K562 (cell line): ENCODE measurements around the gene NLK. TPM values are rescaled to one million over a fixed set of nuclear protein-coding genes. Genes with fewer than 3 reads are reported as not detected.

ENCODE experiments used
- ATAC-seq: fragments of 200-7000 bp; cut with Tn5 transposase; 3 replicates; pipeline ENCODE4 v1.9.1; 2020; ENCODE audit warnings: moderate library complexity
- BruUV-seq: library from RNA; stranded (reverse); fragments of 400-500 nt; replicated peaks from 2 replicates; lab custom pipeline; 2021; lab: Mats Ljungman, UMichigan
- CTCF ChIA-PET: fragments of 300-600 bp; formaldehyde crosslinking; extraction: SDS; loops from one replicate; lab custom pipeline; 2021; ENCODE audit warnings: low intra/inter-chr PET ratio; lab: Yijun Ruan, JAX
- POLR2A ChIA-PET: fragments of 300-600, 350-650 bp; sonication (Branson Sonifier 250); formaldehyde crosslinking; extraction: SDS; loops from one replicate; lab custom pipeline; 2021; ENCODE audit warnings: antibody characterized with exemption, inconsistent platforms; lab: Yijun Ruan, JAX
- DNase-seq, 4 experiments: peaks; one replicate each; pipeline versions ENCODE4 v3.0.0 to v3.0.0-alpha.2; 2011 to 2018; ENCODE audit warnings: low spot score in 3 of 4, mixed read lengths in 3 of 4; ENCODE audit errors: extremely low read depth in 1 of 4
- FAIRE-seq: peaks from 2 replicates; lab custom pipeline; 2011; peaks lifted over from hg19 to GRCh38; lab: Jason Lieb, UNC
- H2AFZ ChIP-seq: 2 replicates; pipeline ENCODE4 v1.6.0; 2011; ENCODE audit warnings: low read depth, low read length, control low read depth, inconsistent platforms
- H3K27ac ChIP-seq: fragments of 200-600 bp; 3 replicates; pipeline ENCODE4 v1.8.0; 2011; ENCODE audit warnings: low read depth, mild to moderate bottlenecking, control low read depth, inconsistent platforms, low read length, moderate library complexity, mixed read lengths; ENCODE audit errors: extremely low read depth
- H3K27me3 ChIP-seq, 2 experiments: fragments of 300-600 bp in 1 of 2; 2 replicates in 1 of 2; 3 replicates in 1 of 2; pipeline versions ENCODE4 v1.6.0 to v1.8.0; 2011; ENCODE audit warnings: inconsistent platforms in 2 of 2, low read length in 2 of 2, mild to moderate bottlenecking in 1 of 2, mixed read lengths in 1 of 2, moderate library complexity in 1 of 2; ENCODE audit not compliant: control insufficient read depth in 2 of 2, insufficient read depth in 2 of 2
- H3K36me3 ChIP-seq: fragments of 300-600 bp; 3 replicates; pipeline ENCODE4 v1.8.0; 2011; ENCODE audit warnings: mild to moderate bottlenecking, low read length, inconsistent platforms; ENCODE audit not compliant: control insufficient read depth, insufficient read depth
- H3K4me1 ChIP-seq, 2 experiments: fragments of 200-600 bp in 1 of 2; replicated peaks in 1 of 2; 2 replicates in 1 of 2; 3 replicates in 1 of 2; pipeline versions ENCODE4 v1.5.1 to v1.8.0; 2011; ENCODE audit warnings: inconsistent platforms in 2 of 2, low read length in 2 of 2, mild to moderate bottlenecking in 1 of 2, mixed read lengths in 1 of 2, moderate library complexity in 1 of 2; ENCODE audit not compliant: control insufficient read depth in 2 of 2, insufficient read depth in 2 of 2
- H3K4me2 ChIP-seq: 2 replicates; pipeline ENCODE4 v1.6.1; 2011; ENCODE audit warnings: low read length, control low read depth, inconsistent platforms, mixed read lengths; ENCODE audit not compliant: insufficient read depth
- H3K4me3 ChIP-seq: fragments of 200-600 bp; sonication (generic), shearing (Covaris generic); 2 replicates; pipeline ENCODE4 v1.5.1; 2016; ENCODE audit warnings: control low read depth, inconsistent platforms
- H3K79me2 ChIP-seq: fragments of 200-600 bp; 3 replicates; pipeline ENCODE4 v1.8.0; 2011; ENCODE audit warnings: low read length, inconsistent platforms; ENCODE audit not compliant: control insufficient read depth, insufficient read depth
- H3K9ac ChIP-seq, 2 experiments: 2 replicates each; pipeline versions ENCODE4 v1.6.0 to v1.6.1; 2011; ENCODE audit warnings: low read depth in 2 of 2, low read length in 2 of 2, control low read depth in 1 of 2, inconsistent platforms in 1 of 2, mild to moderate bottlenecking in 1 of 2, mixed read lengths in 1 of 2; ENCODE audit not compliant: insufficient read depth in 1 of 2
- H3K9me1 ChIP-seq: one replicate; pipeline ENCODE4 v1.6.0; 2011; ENCODE audit warnings: inconsistent platforms, mild to moderate bottlenecking, low read length, moderate library complexity; ENCODE audit not compliant: control insufficient read depth, insufficient read depth
- H3K9me3 ChIP-seq: replicated peaks from 2 replicates; pipeline ENCODE4 v1.5.1; 2011; ENCODE audit warnings: low read depth, low read length, inconsistent platforms; ENCODE audit not compliant: control insufficient read depth, insufficient read depth
- H4K20me1 ChIP-seq: replicated peaks from 2 replicates; pipeline ENCODE4 v1.6.1; 2011; ENCODE audit warnings: low read length, inconsistent platforms, mixed read lengths; ENCODE audit not compliant: control insufficient read depth, insufficient read depth
- ARHGAP35 ChIP-seq: fragments of 450-650 bp; IDR thresholded peaks from 2 replicates; pipeline ENCODE4 v1.6.1; 2018; ENCODE audit not compliant: partially characterized antibody
- GATAD2A ChIP-seq: fragments of 450-650 bp; IDR thresholded peaks from 2 replicates; pipeline ENCODE4 v1.6.1; 2017
- HIVEP1 ChIP-seq: fragments of 250-450 bp; sonication (Bioruptor Pico); IDR thresholded peaks from 2 replicates; pipeline ENCODE4 v1.4.0; 2020; ENCODE audit warnings: mild to moderate bottlenecking
- SMAD1 ChIP-seq: fragments of 150-350 bp; IDR thresholded peaks from 2 replicates; pipeline ENCODE4 v1.6.1; 2014; ENCODE audit warnings: low read length, low read depth; ENCODE audit not compliant: partially characterized antibody
- TFAM ChIP-seq: fragments of 250-450 bp; sonication (Bioruptor Pico); conservative IDR thresholded peaks from 2 replicates; pipeline ENCODE4 v1.5.0; 2021; ENCODE audit warnings: mild to moderate bottlenecking, moderate library complexity
- WGBS: fragments of 100-300 bp; shearing (Covaris generic); methylation state at CpG from one replicate; pipeline ENCODE4 v1.1.6; 2016; ENCODE audit warnings: low coverage, mixed read lengths; ENCODE audit not compliant: insufficient coverage; ENCODE audit errors: missing lambda C conversion rate; 5-methylcytosine and 5-hydroxymethylcytosine counted together
- in situ Hi-C: fragments of 300-500 bp; cut with MboI; formaldehyde crosslinking; loops from 4 replicates; pipeline ENCODE4 v1.15.0; 2018; ENCODE audit warnings: inconsistent platforms, mixed read lengths
- intact Hi-C: fragments of 100-400 bp; cut with micrococcal nuclease; formaldehyde crosslinking; loops from 2 replicates; pipeline ENCODE4 v1.14.2; 2022
- polyA plus RNA-seq, 8 experiments: library from polyadenylated mRNA; depleted of rRNA in 4 of 8; stranded (reverse) in 5 of 8; unstranded in 3 of 8; fragments of >200 nt; fragmentation: Nextera tagmentation in 2 of 8; fragmentation: Illumina TruSeq in 1 of 8; extraction: Ambion mirVana in 2 of 8; extraction: Trizol in 1 of 8; gene quantifications; 2 replicates each; pipeline versions ENCODE4 v1.2.1 to v1.2.3, GENCODE V29; 2011 to 2014; ENCODE audit warnings: inconsistent platforms in 1 of 8, missing spikeins in 1 of 8
- total RNA-seq, 7 experiments: library from RNA; depleted of rRNA in 6 of 7; stranded (reverse); fragments of >200 nt in 6 of 7; fragmentation: Illumina TruSeq in 2 of 7; extraction: Trizol in 2 of 7; gene quantifications; 2 replicates each; pipeline versions ENCODE4 v1.2.1 to v1.2.3, GENCODE V29; 2011 to 2021; ENCODE audit warnings: low replicate concordance in 1 of 7
- TF ChIP-seq, protein P1 (sequence below): fragments of 450-650 bp; formaldehyde crosslinking; IDR thresholded peaks from 2 replicates; pipeline ENCODE4 v1.4.0; 2022; ENCODE audit warnings: missing genetic modification characterization

The NLK gene
- total and polyA plus RNA-seq, 9 of the 15 experiments (the other 6 are each of a cell fraction or from before 2014, with no cell fraction given) = 10.9 to 59.6 (median 26.7) TPM

DNA sequence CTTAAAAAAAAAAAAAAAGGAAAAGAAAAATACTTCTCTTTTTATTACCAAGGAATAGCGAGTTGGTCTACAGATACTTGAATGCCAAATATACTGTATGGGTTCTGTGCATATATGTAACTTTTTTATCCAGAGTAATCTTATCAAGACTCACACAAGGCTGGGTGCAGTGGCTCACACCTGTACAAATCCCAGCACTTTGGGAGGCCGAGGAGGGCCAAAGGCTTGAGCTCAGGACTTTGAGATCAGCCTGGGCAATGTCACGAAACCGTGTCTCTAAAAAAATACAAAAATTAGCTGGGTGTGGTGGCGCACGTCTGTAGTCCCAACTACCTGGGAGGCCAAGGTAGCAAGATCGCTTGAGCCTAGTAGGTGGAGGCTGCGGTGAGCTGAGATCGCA is 139.1 kb downstream of the NLK start (continued):
- no peak for TF ChIP-seq TFAM (CRISPR knock-in tag)
- TF ChIP-seq SMAD1 = no peak
- no peak for TF ChIP-seq GATAD2A
- TF ChIP-seq, protein P1, sequence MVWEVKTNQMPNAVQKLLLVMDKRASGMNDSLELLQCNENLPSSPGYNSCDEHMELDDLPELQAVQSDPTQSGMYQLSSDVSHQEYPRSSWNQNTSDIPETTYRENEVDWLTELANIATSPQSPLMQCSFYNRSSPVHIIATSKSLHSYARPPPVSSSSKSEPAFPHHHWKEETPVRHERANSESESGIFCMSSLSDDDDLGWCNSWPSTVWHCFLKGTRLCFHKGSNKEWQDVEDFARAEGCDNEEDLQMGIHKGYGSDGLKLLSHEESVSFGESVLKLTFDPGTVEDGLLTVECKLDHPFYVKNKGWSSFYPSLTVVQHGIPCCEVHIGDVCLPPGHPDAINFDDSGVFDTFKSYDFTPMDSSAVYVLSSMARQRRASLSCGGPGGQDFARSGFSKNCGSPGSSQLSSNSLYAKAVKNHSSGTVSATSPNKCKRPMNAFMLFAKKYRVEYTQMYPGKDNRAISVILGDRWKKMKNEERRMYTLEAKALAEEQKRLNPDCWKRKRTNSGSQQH (CRISPR knock-in tag) = no peak
- TF ChIP-seq ARHGAP35 = no peak

DNA sequence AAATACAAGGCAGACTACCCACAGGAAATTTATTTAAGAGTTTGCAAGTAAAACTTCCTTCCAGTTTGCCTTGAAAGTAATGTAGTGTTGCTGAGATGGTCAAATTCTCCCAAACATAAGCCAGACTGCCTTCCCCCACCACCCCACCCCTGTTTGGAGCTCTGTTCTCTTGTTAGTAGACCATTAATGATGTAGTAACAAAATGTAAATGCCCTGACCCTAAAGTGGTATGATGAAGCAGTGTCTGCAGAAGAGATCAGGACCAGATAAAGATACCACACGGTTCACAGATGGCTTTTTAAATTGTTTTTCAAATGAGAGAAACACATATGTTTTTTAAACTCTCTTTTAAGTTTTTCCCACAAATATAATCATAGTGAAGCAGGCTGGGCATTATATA is 140.1 kb downstream of the NLK start:
- no peak for ATAC-seq
- intact Hi-C loops = no loop called here
- peaks cover 0 to 5% of the 10 kb centered on the region in 2 experiments; a peak in 1 of 5 replicates for H3K4me1 ChIP-seq
- no peak for FAIRE-seq
- no peak for DNase-seq
- WGBS = 16% methylated on average over 1 of the region's 1 CpG
- POLR2A ChIA-PET = interaction anchor here (0.8 kb wide), 1 partner anchor 10 kb away, joined by 4 read pairs; no protein-coding TSS in a partner anchor
- in situ Hi-C loops = no loop called here
- H3K27ac ChIP-seq = no peak overlapping the region
- no peaks in the 10 kb centered on the region for H3K9me1 ChIP-seq
- H3K9ac ChIP-seq = no peak overlapping the region
- H4K20me1 ChIP-seq = no peaks in the 10 kb centered on the region
- H2AFZ ChIP-seq = no peak overlapping the region
- no TSS peak for BruUV-seq
- no peak overlapping the region for H3K4me3 ChIP-seq
- peaks cover 12% of the 10 kb centered on the region; the same call in 2 of the 3 replicates for H3K36me3 ChIP-seq
- no peaks in the 10 kb centered on the region for H3K79me2 ChIP-seq
- TF ChIP-seq HIVEP1 (CRISPR knock-in tag) = no peak
- CTCF ChIA-PET = no interaction called here
- H3K27me3 ChIP-seq = no peaks in the 10 kb centered on the region
- no peaks in the 10 kb centered on the region for H3K9me3 ChIP-seq
- H3K4me2 ChIP-seq = no peak overlapping the region
